Liver (tissue), 9 donors: ENCODE results near the gene TBC1D24. TPM values are rescaled to one million over a fixed set of nuclear protein-coding genes. Genes with fewer than 3 reads are reported as not detected.
A peak's percentile ranks its signal among the peaks of the same experiment; 100 is the strongest.

Experiments used
- DNase-seq: peaks from one replicate; pipeline ENCODE4 v3.0.0-alpha.2; 2017; ENCODE audit warnings: low spot score
- H3K27ac ChIP-seq, 2 donors: one replicate each; pipeline ENCODE4 v1.7.0; 2013; ENCODE audit warnings: inconsistent platforms in 2 of 2, low read length in 2 of 2, control low read depth in 1 of 2, low read depth in 1 of 2, mild to moderate bottlenecking in 1 of 2
- H3K27me3 ChIP-seq, 4 donors: one replicate each; pipeline versions ENCODE4 v1.6.1 to v1.7.0; 2013; ENCODE audit warnings: low read length in 3 of 4, inconsistent platforms in 1 of 4, mild to moderate bottlenecking in 1 of 4, moderate library complexity in 1 of 4; ENCODE audit not compliant: control insufficient read depth in 4 of 4, insufficient read depth in 4 of 4
- H3K36me3 ChIP-seq, 4 donors: one replicate each; pipeline versions ENCODE4 v1.6.1 to v1.7.0; 2013; ENCODE audit warnings: low read length in 3 of 4, mild to moderate bottlenecking in 3 of 4, low read depth in 1 of 4, moderate library complexity in 1 of 4; ENCODE audit not compliant: control insufficient read depth in 4 of 4, insufficient read depth in 3 of 4
- H3K4me1 ChIP-seq, 4 donors: one replicate each; pipeline versions ENCODE4 v1.6.1 to v1.7.0; 2013; ENCODE audit warnings: low read length in 3 of 4, mild to moderate bottlenecking in 3 of 4, moderate library complexity in 1 of 4; ENCODE audit not compliant: control insufficient read depth in 4 of 4, insufficient read depth in 4 of 4
- H3K4me3 ChIP-seq, 3 donors: one replicate each; pipeline versions ENCODE4 v1.6.1 to v1.7.0; 2013; ENCODE audit warnings: low read length in 3 of 3, control low read depth in 1 of 3, low read depth in 1 of 3, mild to moderate bottlenecking in 1 of 3
- H3K9ac ChIP-seq, 2 donors: one replicate each; pipeline ENCODE4 v1.7.0; 2013; ENCODE audit warnings: low read length in 2 of 2, mild to moderate bottlenecking in 2 of 2, moderate library complexity in 2 of 2, control low read depth in 1 of 2, low read depth in 1 of 2
- H3K9me3 ChIP-seq, 4 donors: one replicate each; pipeline versions ENCODE4 v1.6.1 to v1.7.0; 2013; ENCODE audit warnings: low read length in 3 of 4; ENCODE audit not compliant: control insufficient read depth in 4 of 4
- CTCF ChIP-seq: fragments of 150-350 bp; IDR thresholded peaks from 2 replicates; pipeline ENCODE4 v1.5.1; 2017; ENCODE audit warnings: improper control_type of control experiment, low read depth, low read length; ENCODE audit not compliant: missing input control
- EGR1 ChIP-seq, 2 donors: IDR thresholded peaks; 2 replicates each; pipeline ENCODE4 v1.6.1; 2016 to 2018; ENCODE audit warnings: antibody characterized with exemption in 2 of 2, low read depth in 2 of 2
- FOXA1 ChIP-seq: IDR thresholded peaks from 2 replicates; pipeline ENCODE4 v1.6.1; 2016; ENCODE audit warnings: antibody characterized with exemption
- FOXA2 ChIP-seq: IDR thresholded peaks from 2 replicates; pipeline ENCODE4 v1.6.1; 2016; ENCODE audit warnings: antibody characterized with exemption
- JUND ChIP-seq, 2 donors: IDR thresholded peaks; 2 replicates each; pipeline ENCODE4 v1.6.1; 2016; ENCODE audit warnings: antibody characterized with exemption in 2 of 2
- RXRA ChIP-seq, 2 donors: IDR thresholded peaks; 2 replicates each; pipeline ENCODE4 v1.6.1; 2017 to 2018; ENCODE audit warnings: antibody characterized with exemption in 2 of 2, mild to moderate bottlenecking in 1 of 2
- SP1 ChIP-seq: IDR thresholded peaks from 2 replicates; pipeline ENCODE4 v1.6.1; 2018; ENCODE audit warnings: antibody characterized with exemption, mild to moderate bottlenecking
- YY1 ChIP-seq: IDR thresholded peaks from 2 replicates; pipeline ENCODE4 v1.6.1; 2016; ENCODE audit warnings: antibody characterized with exemption, mild to moderate bottlenecking
- WGBS: extraction: QIAGEN DNeasy Blood & Tissue Kit; methylation state at CpG from one replicate; pipeline ENCODE4 v1.1.7; 2013; 5-methylcytosine and 5-hydroxymethylcytosine counted together
- polyA plus RNA-seq, 2 donors: library from polyadenylated mRNA; stranded (reverse) in 1 of 2; unstranded in 1 of 2; fragments of 200-250 nt in 1 of 2; fragments of >200 nt in 1 of 2; fragmentation: Nextera tagmentation in 1 of 2; extraction: Ambion mirVana in 1 of 2; gene quantifications; one replicate each; pipeline versions ENCODE4 v1.2.1 to v1.2.3, GENCODE V29; 2013 to 2015
- total RNA-seq, 2 donors: library from RNA; depleted of rRNA; stranded (reverse); fragments of >200 nt; gene quantifications; one replicate each; pipeline ENCODE4 v1.2.3, GENCODE V29; 2014
- TF ChIP-seq, protein P1 (sequence below): IDR thresholded peaks from 2 replicates; pipeline ENCODE4 v1.6.1; 2016; ENCODE audit warnings: antibody characterized with exemption
- donor health status: healthy.
- donor health status: healthy.
- donor health status: healthy.
- donor health status: healthy.
- donor health status: healthy.

TBC1D24 gene
- total and polyA plus RNA-seq, 4 donors, result 8.4 to 22.3 (median 11.5) TPM

DNA sequence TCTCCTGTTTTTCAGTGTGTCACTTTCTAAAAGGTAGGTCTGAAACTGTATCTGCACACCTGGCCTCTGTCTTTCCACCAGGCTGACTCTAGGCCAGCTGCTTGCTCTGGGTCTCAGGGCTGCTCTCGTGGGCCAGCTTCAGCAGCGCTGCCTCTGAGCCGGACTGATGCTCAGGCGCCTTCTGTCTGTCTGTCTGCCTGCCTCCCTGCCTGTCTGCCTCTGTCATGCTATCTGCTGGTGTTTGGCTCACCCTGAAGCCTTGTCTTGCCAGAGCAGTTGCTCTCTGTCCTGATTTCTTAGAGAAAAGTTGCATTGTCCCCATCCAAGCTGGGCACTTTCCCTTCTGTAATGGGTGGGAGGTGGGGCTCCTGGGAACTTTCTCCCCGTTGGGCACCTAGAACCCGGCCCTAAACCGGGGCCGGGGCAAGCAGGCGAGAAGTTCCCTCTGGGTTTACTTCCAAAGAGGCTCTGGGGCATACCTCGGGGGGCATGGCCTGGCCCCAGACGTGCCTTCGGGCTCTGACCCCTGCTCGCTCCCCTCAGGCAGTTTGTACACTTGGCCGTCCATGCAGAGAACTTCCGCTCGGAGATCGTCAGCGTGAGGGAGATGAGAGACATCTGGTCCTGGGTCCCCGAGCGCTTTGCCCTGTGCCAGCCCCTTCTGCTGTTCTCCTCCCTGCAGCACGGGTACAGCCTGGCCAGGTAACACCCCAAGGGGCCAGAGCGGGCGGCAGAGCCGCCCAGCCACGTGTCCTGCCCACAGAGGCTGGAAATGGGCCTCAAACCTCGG, 23.0 kb downstream of the TBC1D24 start:
- no peak for DNase-seq
- Histone ChIP-seq H3K27me3 (no peaks in the 10 kb centered on the region), H3K4me1 (peaks cover 18 to 49% (median 36%) of the 10 kb centered on the region in 4 donors), H3K27ac (peak overlapping the region; percentile 14 to 48), H3K9me3 (no peaks in the 10 kb centered on the region), H3K4me3 (no peak overlapping the region), H3K36me3 (peaks cover 0 to 9% (median under 1%) of the 10 kb centered on the region in 4 donors), H3K9ac (peak overlapping the region; percentile 25 to 58)
- no peak for TF ChIP-seq EGR1 (IDR thresholded peaks at IDR 0.05; ENCODE audit: low read depth in 2 of 2)
- WGBS, result 78% methylated on average over 26 of the region's 26 CpGs

DNA sequence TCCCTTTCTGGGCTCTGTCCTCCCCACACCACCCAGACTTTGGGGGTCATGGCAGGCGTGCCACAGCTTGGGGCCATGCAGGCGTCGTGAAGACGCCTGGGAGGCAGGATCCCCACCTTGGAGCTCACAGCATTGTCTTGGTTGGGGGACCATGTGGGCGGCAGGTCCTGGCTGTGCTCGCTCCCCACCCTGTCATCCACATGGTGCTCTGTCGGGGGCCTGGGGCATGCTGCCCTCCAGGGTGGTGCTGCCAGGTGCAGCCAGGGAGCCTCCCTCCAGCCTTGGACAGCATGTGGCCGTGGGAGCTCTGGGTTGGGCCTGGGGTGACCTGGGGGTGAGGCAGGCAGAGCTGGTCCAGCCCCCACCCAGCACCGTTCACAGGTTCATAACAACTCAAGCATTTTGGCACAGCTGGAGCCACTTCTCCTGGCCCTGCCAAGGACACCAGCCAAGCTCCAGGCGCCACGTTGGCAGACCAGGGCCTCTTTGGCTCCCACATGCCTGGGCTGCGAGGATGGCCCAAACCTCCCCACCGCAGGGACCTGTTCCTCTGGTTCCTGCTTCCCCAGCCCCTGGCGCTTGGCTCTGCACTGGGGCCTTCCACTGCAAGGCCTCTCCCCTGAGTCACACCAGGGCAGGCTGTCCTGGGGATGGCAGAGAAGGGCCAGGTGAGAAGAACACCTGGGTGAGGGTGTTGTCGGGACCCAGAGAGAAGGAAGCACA, 23.8 kb downstream of the TBC1D24 start:
- TF ChIP-seq SP1 (no peak), FOXA2 (no peak), YY1 (no peak), JUND (IDR thresholded peaks at IDR 0.05) (no peak), FOXA1 (no peak), CTCF (no peak), RXRA (IDR thresholded peaks at IDR 0.05) (no peak)
- 65% methylated on average over 15 of the region's 15 CpGs for WGBS
- H3K4me1 ChIP-seq, result peaks cover 18 to 55% (median 37%) of the 10 kb centered on the region in 4 donors
- no peak overlapping the region for H3K4me3 ChIP-seq
- H3K9ac ChIP-seq, result no peak overlapping the region
- H3K27me3 ChIP-seq, result no peaks in the 10 kb centered on the region
- H3K9me3 ChIP-seq, result no peaks in the 10 kb centered on the region
- DNase-seq, result no peak
- H3K36me3 ChIP-seq, result peaks cover 0 to 9% (median under 1%) of the 10 kb centered on the region in 4 donors
- H3K27ac ChIP-seq, result no peak overlapping the region

DNA sequence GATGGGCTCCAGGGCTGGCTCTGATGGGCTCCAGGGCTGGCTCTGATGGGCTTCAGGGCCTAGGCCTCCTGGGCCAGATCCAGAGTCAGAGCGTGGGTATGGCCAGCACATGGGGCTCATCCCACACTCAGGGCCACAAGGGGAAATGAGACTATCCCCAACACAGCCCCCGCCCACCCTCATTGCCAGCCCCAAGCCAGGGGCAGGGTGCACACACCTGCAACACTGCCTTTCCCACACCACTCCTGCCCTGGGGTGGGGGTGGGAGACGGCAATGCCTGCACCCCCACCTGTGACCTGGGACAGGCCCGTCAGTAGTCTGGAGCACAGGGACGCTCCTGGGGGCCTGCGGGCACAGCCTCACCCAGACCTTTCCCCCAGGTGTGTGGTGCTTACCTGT, 24.5 kb downstream of the TBC1D24 start:
- no peak overlapping the region for H3K9ac ChIP-seq
- H3K4me3 ChIP-seq, result no peak overlapping the region
- no peak overlapping the region for H3K27ac ChIP-seq
- no peak for DNase-seq
- H3K36me3 ChIP-seq, result peaks cover 0 to 9% (median under 1%) of the 10 kb centered on the region in 4 donors
- H3K9me3 ChIP-seq, result no peaks in the 10 kb centered on the region
- no peaks in the 10 kb centered on the region for H3K27me3 ChIP-seq
- TF ChIP-seq CTCF, result no peak
- TF ChIP-seq, protein P1, sequence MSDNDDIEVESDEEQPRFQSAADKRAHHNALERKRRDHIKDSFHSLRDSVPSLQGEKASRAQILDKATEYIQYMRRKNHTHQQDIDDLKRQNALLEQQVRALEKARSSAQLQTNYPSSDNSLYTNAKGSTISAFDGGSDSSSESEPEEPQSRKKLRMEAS, result no peak
- no peak for TF ChIP-seq FOXA1
- WGBS, result 92% methylated on average over 6 of the region's 6 CpGs
- peaks cover 18 to 55% (median 37%) of the 10 kb centered on the region in 4 donors for H3K4me1 ChIP-seq
